Subcutaneous adipose tissue (tissue), 4 donors: ENCODE measurements around the gene SORCS3. TPM values are rescaled to one million over a fixed set of nuclear protein-coding genes. Genes with fewer than 3 reads are reported as not detected.

Experiments
- CTCF ChIP-seq: fragments of 450-650 bp; IDR thresholded peaks from one replicate; pipeline ENCODE4 v1.5.1; 2016; ENCODE audit warnings: low read depth, mild to moderate bottlenecking, control low read depth, antibody characterized with exemption, moderate library complexity
- total RNA-seq, 4 donors: library from RNA; depleted of rRNA; stranded (reverse); fragments of >200 nt; gene quantifications; one replicate each; pipeline ENCODE4 v1.1.0, GENCODE V29; 2016

Gene SORCS3
- total RNA-seq, 4 donors from 2014 or later: not detected

GRCh38 chr10:104842704-104843103 lies 201.6 kb downstream of the SORCS3 start:
- TF ChIP-seq CTCF: no peak

- TF ChIP-seq CTCF: no peak
These were observed 203.0 kb downstream of the SORCS3 start for GRCh38 chr10:104844073-104844472.

- TF ChIP-seq CTCF: no peak
These were observed 208.9 kb downstream of the SORCS3 start for GRCh38 chr10:104850023-104850422.

- no peak for TF ChIP-seq CTCF
These were observed 227.0 kb downstream of the SORCS3 start for GRCh38 chr10:104867966-104868598.

- TF ChIP-seq CTCF: no peak
These were observed 231.6 kb downstream of the SORCS3 start for GRCh38 chr10:104872691-104873090.

GRCh38 chr10:104873161-104873560 lies 232.1 kb downstream of the SORCS3 start:
- TF ChIP-seq CTCF: no peak

GRCh38 chr10:104875561-104875960 lies 234.5 kb downstream of the SORCS3 start:
- no peak for TF ChIP-seq CTCF
